MM.1S (cell line): ENCODE measurements around the gene CMIP.

Experiments
- DNase-seq: peaks from one replicate; pipeline ENCODE4 v3.0.0-alpha.2; 2015
- H2AFZ ChIP-seq: fragments of 300-600 bp; sonication (generic); 2 replicates; pipeline ENCODE4 v1.6.0; 2016; ENCODE audit warnings: antibody characterized with exemption, low read length
- H3F3A ChIP-seq: fragments of 300-600 bp; sonication (generic); 2 replicates; pipeline ENCODE4 v1.6.1; 2016; ENCODE audit warnings: mild to moderate bottlenecking, antibody characterized with exemption, low read length, moderate library complexity, mixed read lengths; ENCODE audit not compliant: insufficient read depth
- H3K27ac ChIP-seq: fragments of 300-600 bp; sonication (generic); 2 replicates; pipeline ENCODE4 v1.5.1; 2016; ENCODE audit warnings: mild to moderate bottlenecking, low read length
- H3K27me3 ChIP-seq: fragments of 300-600 bp; sonication (generic); replicated peaks from 2 replicates; pipeline ENCODE4 v1.6.0; 2016; ENCODE audit warnings: low read length; ENCODE audit not compliant: insufficient read depth
- H3K36me3 ChIP-seq: fragments of 300-600 bp; sonication (generic); replicated peaks from 2 replicates; pipeline ENCODE4 v1.6.1; 2016; ENCODE audit warnings: mild to moderate bottlenecking, low read length, mixed read lengths; ENCODE audit not compliant: insufficient read depth
- H3K4me1 ChIP-seq: fragments of 300-600 bp; sonication (generic); 2 replicates; pipeline ENCODE4 v1.6.1; 2016; ENCODE audit warnings: low read length, mixed read lengths
- H3K4me2 ChIP-seq: fragments of 300-600 bp; sonication (generic); 2 replicates; pipeline ENCODE4 v1.6.0; 2016; ENCODE audit warnings: low read depth, low read length
- H3K4me3 ChIP-seq: fragments of 300-600 bp; sonication (generic); 2 replicates; pipeline ENCODE4 v1.5.1; 2016; ENCODE audit warnings: low read length, mixed read lengths
- H3K79me2 ChIP-seq: fragments of 300-600 bp; sonication (generic); 2 replicates; pipeline ENCODE4 v1.6.1; 2016; ENCODE audit warnings: mixed run types, low read length, mixed read lengths
- H3K9ac ChIP-seq: fragments of 300-600 bp; sonication (generic); 2 replicates; pipeline ENCODE4 v1.6.1; 2016; ENCODE audit warnings: low read length, mixed read lengths
- H3K9me2 ChIP-seq: fragments of 300-600 bp; sonication (generic); replicated peaks from 2 replicates; pipeline ENCODE4 v1.6.1; 2016; ENCODE audit warnings: mild to moderate bottlenecking, low read length, mixed read lengths; ENCODE audit not compliant: insufficient read depth
- H3K9me3 ChIP-seq: fragments of 300-600 bp; sonication (generic); replicated peaks from 2 replicates; pipeline ENCODE4 v1.6.1; 2016; ENCODE audit warnings: mild to moderate bottlenecking, low read length, mixed read lengths; ENCODE audit not compliant: insufficient read depth
- H4K20me1 ChIP-seq: fragments of 300-600 bp; sonication (generic); 2 replicates; pipeline ENCODE4 v1.6.1; 2016; ENCODE audit warnings: mild to moderate bottlenecking, low read length, moderate library complexity, mixed read lengths; ENCODE audit not compliant: insufficient read depth
- EZH2 ChIP-seq: fragments of 300-600 bp; sonication (generic); optimal IDR thresholded peaks from 2 replicates; pipeline ENCODE3; 2017; ENCODE audit warnings: low read depth, mild to moderate bottlenecking, antibody characterized with exemption, low read length, mixed read lengths
- EZH2phosphoT487 ChIP-seq: fragments of 300-600 bp; sonication (generic); IDR thresholded peaks from 2 replicates; pipeline ENCODE4 v1.6.1; 2018; ENCODE audit warnings: antibody characterized with exemption, low read length
- TF ChIP-seq, protein P1 (sequence below): fragments of 300-600 bp; sonication (generic); IDR thresholded peaks from 2 replicates; pipeline ENCODE4 v1.5.1; 2016; ENCODE audit warnings: antibody characterized with exemption, low read length, mixed read lengths

CMIP gene

DNA sequence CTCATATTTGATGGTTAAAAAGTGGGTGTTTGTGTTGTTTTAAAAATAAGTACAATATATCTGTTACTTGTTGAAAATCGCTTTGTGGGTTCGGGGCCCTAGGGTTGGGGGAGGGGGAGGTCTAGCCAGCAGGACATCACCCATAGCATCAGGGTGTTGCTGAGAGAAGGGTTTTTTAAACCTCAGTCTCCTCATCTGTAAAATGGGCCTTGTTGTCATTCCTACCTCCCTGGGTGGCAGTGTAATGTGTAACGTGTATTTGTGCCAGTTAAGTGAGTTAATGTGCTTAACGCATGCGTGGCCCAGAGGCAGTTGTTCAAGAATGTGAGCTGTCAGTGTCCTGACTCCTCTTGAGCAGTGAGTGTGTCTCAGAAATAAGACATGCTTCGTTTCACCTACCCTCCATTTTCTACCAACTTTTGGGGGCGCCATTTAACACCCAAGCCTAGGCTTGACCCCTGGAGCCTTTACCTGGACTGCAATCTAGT, 129.0 kb downstream of the CMIP start:
- Histone ChIP-seq H3K27me3 (no peaks in the 10 kb centered on the region), H3K36me3 (no peaks in the 10 kb centered on the region), H3K4me1 (no peaks in the 10 kb centered on the region), H2AFZ (no peak overlapping the region), H4K20me1 (no peaks in the 10 kb centered on the region), H3K9ac (no peak overlapping the region), H3K27ac (no peak overlapping the region), H3K9me3 (no peaks in the 10 kb centered on the region), H3K4me2 (no peak overlapping the region), H3K4me3 (no peak overlapping the region), H3K79me2 (no peaks in the 10 kb centered on the region), H3K9me2 (no peaks in the 10 kb centered on the region), H3F3A (no peaks in the 10 kb centered on the region)
- no peak for DNase-seq
- TF ChIP-seq EZH2phosphoT487 (no peak), EZH2 (no peak)
- TF ChIP-seq, protein P1, sequence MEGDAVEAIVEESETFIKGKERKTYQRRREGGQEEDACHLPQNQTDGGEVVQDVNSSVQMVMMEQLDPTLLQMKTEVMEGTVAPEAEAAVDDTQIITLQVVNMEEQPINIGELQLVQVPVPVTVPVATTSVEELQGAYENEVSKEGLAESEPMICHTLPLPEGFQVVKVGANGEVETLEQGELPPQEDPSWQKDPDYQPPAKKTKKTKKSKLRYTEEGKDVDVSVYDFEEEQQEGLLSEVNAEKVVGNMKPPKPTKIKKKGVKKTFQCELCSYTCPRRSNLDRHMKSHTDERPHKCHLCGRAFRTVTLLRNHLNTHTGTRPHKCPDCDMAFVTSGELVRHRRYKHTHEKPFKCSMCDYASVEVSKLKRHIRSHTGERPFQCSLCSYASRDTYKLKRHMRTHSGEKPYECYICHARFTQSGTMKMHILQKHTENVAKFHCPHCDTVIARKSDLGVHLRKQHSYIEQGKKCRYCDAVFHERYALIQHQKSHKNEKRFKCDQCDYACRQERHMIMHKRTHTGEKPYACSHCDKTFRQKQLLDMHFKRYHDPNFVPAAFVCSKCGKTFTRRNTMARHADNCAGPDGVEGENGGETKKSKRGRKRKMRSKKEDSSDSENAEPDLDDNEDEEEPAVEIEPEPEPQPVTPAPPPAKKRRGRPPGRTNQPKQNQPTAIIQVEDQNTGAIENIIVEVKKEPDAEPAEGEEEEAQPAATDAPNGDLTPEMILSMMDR, result no peak

DNA sequence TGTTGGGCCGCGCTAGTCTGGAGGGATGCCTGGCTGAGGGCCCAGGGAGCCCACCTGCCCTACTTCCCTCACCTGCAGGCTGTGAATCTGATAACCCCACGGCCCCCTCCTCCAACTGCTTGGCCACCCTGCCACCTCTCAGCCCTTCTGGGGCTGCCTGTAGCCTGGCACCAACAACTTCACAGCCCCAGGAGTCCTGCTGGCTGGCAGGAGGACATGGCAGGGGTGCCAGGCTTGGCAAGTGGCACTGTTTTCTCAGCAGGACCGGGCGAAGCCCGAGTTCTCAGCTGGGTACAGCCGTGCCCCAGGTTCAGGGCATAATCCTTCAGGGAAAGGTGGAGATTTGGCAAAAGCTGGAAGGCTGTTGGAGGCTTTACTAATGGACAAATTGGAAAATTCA, 129.6 kb downstream of the CMIP start:
- no peak for DNase-seq
- Histone ChIP-seq H3K27ac (no peak overlapping the region), H4K20me1 (no peaks in the 10 kb centered on the region)

DNA sequence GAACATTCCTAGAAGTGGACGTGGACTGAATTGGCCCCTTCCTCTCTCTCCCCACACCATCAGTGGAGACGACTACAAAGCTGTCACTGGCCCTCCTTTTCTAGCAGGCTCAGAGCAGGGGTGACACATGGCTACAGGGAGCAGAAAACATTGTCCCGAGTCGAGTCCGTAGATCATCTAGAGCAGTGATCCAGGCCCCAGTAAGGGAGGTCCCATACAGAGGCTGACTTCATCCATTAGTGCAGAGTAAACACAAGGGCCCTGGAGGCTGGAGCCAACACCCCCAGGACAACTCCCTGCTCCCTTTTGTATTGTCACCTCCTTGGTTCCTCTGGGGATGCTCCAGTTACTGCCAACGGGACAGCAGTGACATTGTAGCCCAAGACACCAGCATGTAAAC, 130.7 kb downstream of the CMIP start:
- no peak overlapping the region for H3K9ac ChIP-seq

More for the DNA sequence above, 129.6 kb downstream of the CMIP start:
- Histone ChIP-seq H3K4me2 (no peak overlapping the region), H3K4me1 (no peaks in the 10 kb centered on the region), H3K9me2 (no peaks in the 10 kb centered on the region), H3K79me2 (no peaks in the 10 kb centered on the region), H3K4me3 (no peak overlapping the region), H2AFZ (no peak overlapping the region), H3F3A (no peaks in the 10 kb centered on the region), H3K9ac (no peak overlapping the region), H3K9me3 (no peaks in the 10 kb centered on the region), H3K36me3 (no peaks in the 10 kb centered on the region), H3K27me3 (no peaks in the 10 kb centered on the region)
- no peak for TF ChIP-seq EZH2phosphoT487
- TF ChIP-seq EZH2, result no peak
- TF ChIP-seq, protein P1, result no peak

More for the DNA sequence above, 130.7 kb downstream of the CMIP start:
- Histone ChIP-seq H3K9me3 (no peaks in the 10 kb centered on the region), H3K4me3 (no peak overlapping the region), H3K27me3 (no peaks in the 10 kb centered on the region), H3K27ac (no peak overlapping the region), H3K4me2 (no peak overlapping the region), H3K4me1 (no peaks in the 10 kb centered on the region), H3F3A (no peaks in the 10 kb centered on the region), H3K79me2 (no peaks in the 10 kb centered on the region), H4K20me1 (no peaks in the 10 kb centered on the region), H2AFZ (no peak overlapping the region), H3K9me2 (no peaks in the 10 kb centered on the region), H3K36me3 (no peaks in the 10 kb centered on the region)
- TF ChIP-seq, protein P1, result no peak
- no peak for TF ChIP-seq EZH2phosphoT487
- TF ChIP-seq EZH2, result no peak
- no peak for DNase-seq
